ENCODE data around the gene OR4D2. TPM values are rescaled to one million over a fixed set of nuclear protein-coding genes. Genes with fewer than 3 reads are reported as not detected.

Gene OR4D2
- total and polyA plus RNA-seq, 2 experiments from 2014 or later = not detected

- Histone ChIP-seq H3K4me3 (no peak overlapping the region), H3K4me2 (ENCODE audit: unreplicated experiment) (no peak overlapping the region), H3K27ac (no peak overlapping the region), H3K36me3 (ENCODE audit: low read depth) (no peaks in the 10 kb centered on the region), H3K9ac (no peak overlapping the region), H3K9me3 (ENCODE audit: low read depth) (no peaks in the 10 kb centered on the region), H3K27me3 (replicated peaks; ENCODE audit: insufficient read depth) (no peaks in the 10 kb centered on the region), H3K9me2 (ENCODE audit: insufficient read depth) (no peaks in the 10 kb centered on the region), H3K79me2 (ENCODE audit: insufficient read depth) (no peaks in the 10 kb centered on the region), H3F3A (ENCODE audit: insufficient read depth) (no peaks in the 10 kb centered on the region), H4K20me1 (ENCODE audit: insufficient read depth) (no peaks in the 10 kb centered on the region), H2AFZ (no peak overlapping the region), H3K4me1 (ENCODE audit: insufficient read depth) (no peaks in the 10 kb centered on the region)
- no peak for DNase-seq
- no peak for TF ChIP-seq EZH2 (IDR thresholded peaks at IDR 0.05; ENCODE audit: insufficient read depth, poor library complexity, severe bottlenecking)
- no peak for TF ChIP-seq EZH2phosphoT487 (IDR thresholded peaks at IDR 0.05; ENCODE audit: insufficient read depth, low read depth)
- in situ Hi-C loops (cut with MboI) = no loop called here
- 79 to 82% methylated on average over 5 of the region's 5 CpGs for WGBS, 2 experiments (ENCODE audit: low coverage in 1 of 2, low lambda C conversion rate in 2 of 2, missing lambda C conversion rate in 2 of 2)
Observed at GRCh38 chr17:58210922-58211321, 44.1 kb downstream of the OR4D2 start.

GRCh38 chr17:58215685-58216084 is 48.9 kb downstream of the OR4D2 start:
- Histone ChIP-seq H3K27ac (no peak overlapping the region), H3K4me2 (ENCODE audit: unreplicated experiment) (no peak overlapping the region), H3F3A (ENCODE audit: insufficient read depth) (0 out of 2 replicates have a peak, but pooled peaks cover 4% of the 10 kb centered on the region), H3K9ac (no peak overlapping the region), H3K79me2 (ENCODE audit: insufficient read depth) (no peaks in the 10 kb centered on the region), H3K36me3 (ENCODE audit: low read depth) (no peaks in the 10 kb centered on the region), H4K20me1 (ENCODE audit: insufficient read depth) (no peaks in the 10 kb centered on the region), H3K4me3 (no peak overlapping the region), H2AFZ (no peak overlapping the region), H3K4me1 (ENCODE audit: insufficient read depth) (peaks cover 9% of the 10 kb centered on the region; the same call in 1 of the 2 replicates), H3K9me2 (ENCODE audit: insufficient read depth) (no peaks in the 10 kb centered on the region), H3K9me3 (ENCODE audit: low read depth) (no peaks in the 10 kb centered on the region), H3K27me3 (replicated peaks; ENCODE audit: insufficient read depth) (no peaks in the 10 kb centered on the region)
- no peak for DNase-seq
- in situ Hi-C loops (cut with MboI) = no loop called here
- TF ChIP-seq EZH2phosphoT487 (IDR thresholded peaks at IDR 0.05; ENCODE audit: insufficient read depth, low read depth) (no peak), EZH2 (IDR thresholded peaks at IDR 0.05; ENCODE audit: insufficient read depth, poor library complexity, severe bottlenecking) (no peak)

DNA sequence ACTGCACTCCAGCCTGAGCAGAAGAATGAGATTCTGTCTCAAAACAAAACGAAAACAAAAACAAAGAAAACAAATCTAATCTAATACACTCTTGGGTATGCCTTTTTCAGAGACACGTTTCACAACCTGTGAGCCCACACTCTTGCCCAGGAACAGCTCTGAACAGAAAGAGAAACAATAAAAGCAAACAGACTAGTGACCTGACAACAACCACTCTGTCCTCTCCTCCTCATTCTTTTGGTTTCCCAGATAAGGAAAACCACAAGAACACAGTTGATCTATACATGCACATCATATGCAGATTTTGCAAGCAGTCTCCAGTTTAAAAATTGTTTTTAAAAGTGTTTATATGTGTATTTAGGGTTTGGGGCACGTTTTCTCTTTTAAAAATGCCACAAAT is 51.0 kb downstream of the OR4D2 start:
- no peak overlapping the region for H3K9ac ChIP-seq
- no peak overlapping the region for H3K4me2 ChIP-seq (ENCODE audit: unreplicated experiment)
- no peaks in the 10 kb centered on the region for H3K9me2 ChIP-seq (ENCODE audit: insufficient read depth)
- H3K27me3 ChIP-seq (replicated peaks; ENCODE audit: insufficient read depth) = no peaks in the 10 kb centered on the region
- no peak for DNase-seq
- WGBS, 2 experiments (ENCODE audit: low coverage in 1 of 2, low lambda C conversion rate in 2 of 2, missing lambda C conversion rate in 2 of 2) = 88 to 91% methylated on average over 3 of the region's 3 CpGs
- no peak overlapping the region for H3K4me3 ChIP-seq
- H2AFZ ChIP-seq = no peak overlapping the region
- H3K36me3 ChIP-seq (ENCODE audit: low read depth) = no peaks in the 10 kb centered on the region
- no peak overlapping the region for H3K27ac ChIP-seq
- H3K9me3 ChIP-seq (ENCODE audit: low read depth) = no peaks in the 10 kb centered on the region
- in situ Hi-C loops (cut with MboI) = no loop called here
- H3F3A ChIP-seq (ENCODE audit: insufficient read depth) = 0 out of 2 replicates have a peak, but pooled peaks cover 4% of the 10 kb centered on the region
- H3K4me1 ChIP-seq (ENCODE audit: insufficient read depth) = peaks cover 9% of the 10 kb centered on the region; the same call in 1 of the 2 replicates
- H4K20me1 ChIP-seq (ENCODE audit: insufficient read depth) = no peaks in the 10 kb centered on the region
- TF ChIP-seq EZH2phosphoT487 (IDR thresholded peaks at IDR 0.05; ENCODE audit: insufficient read depth, low read depth) (no peak), EZH2 (IDR thresholded peaks at IDR 0.05; ENCODE audit: insufficient read depth, poor library complexity, severe bottlenecking) (no peak)
- no peaks in the 10 kb centered on the region for H3K79me2 ChIP-seq (ENCODE audit: insufficient read depth)

- TF ChIP-seq EZH2phosphoT487 (IDR thresholded peaks at IDR 0.05; ENCODE audit: insufficient read depth, low read depth) (no peak), EZH2 (IDR thresholded peaks at IDR 0.05; ENCODE audit: insufficient read depth, poor library complexity, severe bottlenecking) (no peak)
- Histone ChIP-seq H3K9me2 (ENCODE audit: insufficient read depth) (no peaks in the 10 kb centered on the region), H3F3A (ENCODE audit: insufficient read depth) (peaks cover 4% of the 10 kb centered on the region; the same call in 1 of the 2 replicates), H3K27ac (peak within 1 kb of the TSS; percentile 42), H3K9ac (peak within 1 kb of the TSS; percentile 84), H3K4me1 (ENCODE audit: insufficient read depth) (peaks cover 12% of the 10 kb centered on the region), H3K9me3 (ENCODE audit: low read depth) (no peaks in the 10 kb centered on the region), H3K4me3 (peak within 1 kb of the TSS; percentile 86), H3K79me2 (ENCODE audit: insufficient read depth) (no peaks in the 10 kb centered on the region), H3K36me3 (ENCODE audit: low read depth) (no peaks in the 10 kb centered on the region), H2AFZ (peak within 1 kb of the TSS; percentile 99), H3K4me2 (ENCODE audit: unreplicated experiment) (peak within 1 kb of the TSS; percentile 96), H4K20me1 (ENCODE audit: insufficient read depth) (no peaks in the 10 kb centered on the region), H3K27me3 (replicated peaks; ENCODE audit: insufficient read depth) (no peaks in the 10 kb centered on the region)
- WGBS, 2 experiments (ENCODE audit: low coverage in 1 of 2, low lambda C conversion rate in 2 of 2, missing lambda C conversion rate in 2 of 2) = 2 to 3% methylated on average over 47 to 54 of the region's 56 CpGs
- DNase-seq = peak; percentile 97
- in situ Hi-C loops (cut with MboI) = no loop called here
Observed at GRCh38 chr17:58219007-58219788, 52.4 kb downstream of the OR4D2 start, which contains the start of gene MKS1. TSS of gene MKS1 (minus strand) at chr17:58219255. CDS start at chr17:58219230, 25 bp downstream.

Data from GM23248 (cell line).